Activated CD4-positive, alpha-beta T cell treated with anti-CD3 and anti-CD28 coated beads, Interleukin-2, amount 10 ng/mL, durations not matched to agents 7 days and 5 days (primary cell): ENCODE data around the gene SLC47A1. TPM values are rescaled to one million over a fixed set of nuclear protein-coding genes. Genes with fewer than 3 reads are reported as not detected.

Experiments
- CTCF ChIA-PET: fragments of 350-600 bp; sonication (Branson Sonifier 250); formaldehyde crosslinking; loops from one replicate; lab custom pipeline; 2021; ENCODE audit warnings: antibody characterized with exemption; lab: Charles Lee
- POLR2A ChIA-PET: fragments of 350-600 bp; sonication (Branson Sonifier 250); formaldehyde crosslinking; loops from one replicate; lab custom pipeline; 2021; ENCODE audit warnings: antibody characterized with exemption; lab: Charles Lee
- DNase-seq: peaks from one replicate; pipeline ENCODE4 v3.0.0-alpha.2; 2020
- H3K27ac Mint-ChIP-seq: one replicate; pipeline ENCODE4 v1.8.0; 2021; ENCODE audit warnings: mild to moderate bottlenecking, moderate library complexity, mixed read lengths
- H3K27me3 Mint-ChIP-seq: one replicate; pipeline ENCODE4 v1.8.0; 2021; ENCODE audit warnings: mixed read lengths
- H3K36me3 Mint-ChIP-seq: one replicate; pipeline ENCODE4 v1.8.0; 2021; ENCODE audit warnings: low read depth, mixed read lengths
- H3K4me1 Mint-ChIP-seq: one replicate; pipeline ENCODE4 v1.8.0; 2021; ENCODE audit warnings: mixed read lengths
- H3K4me3 Mint-ChIP-seq: one replicate; pipeline ENCODE4 v1.8.0; 2021; ENCODE audit warnings: mild to moderate bottlenecking, moderate library complexity, mixed read lengths
- H3K9me3 Mint-ChIP-seq: one replicate; pipeline ENCODE4 v1.8.0; 2021; ENCODE audit warnings: mixed read lengths
- total RNA-seq, 2 experiments: library from RNA; stranded (reverse); gene quantifications; one replicate each; pipeline ENCODE4 v1.2.3, GENCODE V29; 2021

The SLC47A1 gene
- total RNA-seq, 2 experiments from 2014 or later = not detected

DNA sequence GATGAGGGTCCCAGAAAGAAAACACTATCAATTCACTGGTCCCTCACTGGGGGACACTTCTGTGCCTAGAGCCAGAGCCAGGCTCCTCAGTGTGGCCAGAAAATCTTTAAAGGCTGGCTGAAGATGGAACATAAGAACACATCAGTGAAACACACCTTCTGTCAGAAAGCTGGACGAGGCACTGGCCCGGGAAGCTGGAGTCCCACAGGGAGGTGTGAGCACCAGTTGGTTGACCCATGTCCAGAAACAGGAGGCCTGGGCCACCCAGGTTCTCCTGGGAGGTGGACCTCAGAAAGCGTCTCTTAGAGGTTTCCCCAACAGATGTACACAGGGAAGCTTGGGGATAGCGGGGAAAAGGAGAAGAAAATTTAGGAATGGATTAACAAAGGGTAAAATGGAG is 58.7 kb downstream of the SLC47A1 start:
- POLR2A ChIA-PET = no interaction called here
- Mint-ChIP-seq H3K4me3 (no peak overlapping the region), H3K36me3 (no peaks in the 10 kb centered on the region), H3K27ac (no peak overlapping the region), H3K9me3 (no peaks in the 10 kb centered on the region), H3K27me3 (no peaks in the 10 kb centered on the region), H3K4me1 (no peaks in the 10 kb centered on the region)
- DNase-seq = no peak
- CTCF ChIA-PET = no interaction called here

DNA sequence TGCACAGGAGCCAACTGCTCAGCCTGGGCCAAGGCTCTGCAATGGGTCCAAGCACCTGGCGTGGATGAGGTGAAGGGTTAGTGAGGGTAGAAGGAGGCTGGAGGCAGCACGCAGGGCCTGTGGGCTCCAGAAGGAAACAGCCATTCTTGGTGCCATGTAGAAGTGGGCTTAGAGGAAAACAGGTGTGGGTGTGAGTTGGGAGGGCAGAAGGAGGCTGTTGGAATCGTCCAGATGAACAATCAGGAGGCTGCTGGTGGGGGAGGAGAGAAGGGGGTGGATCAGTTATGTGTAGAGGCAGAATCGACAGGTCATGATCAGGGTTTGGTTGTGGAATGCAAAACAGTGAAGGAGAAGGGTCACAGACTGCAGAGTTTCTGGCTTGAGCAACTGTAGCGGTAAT is 63.2 kb downstream of the SLC47A1 start:
- CTCF ChIA-PET = interaction anchor here (1.3 kb wide), 1 partner anchor 18 kb away, joined by 3 read pairs; no protein-coding TSS in a partner anchor
- H3K36me3 Mint-ChIP-seq = no peaks in the 10 kb centered on the region
- no peak for DNase-seq
- no peak overlapping the region for H3K4me3 Mint-ChIP-seq
- POLR2A ChIA-PET = no interaction called here
- no peaks in the 10 kb centered on the region for H3K9me3 Mint-ChIP-seq
- no peak overlapping the region for H3K27ac Mint-ChIP-seq
- H3K4me1 Mint-ChIP-seq = no peaks in the 10 kb centered on the region
- no peaks in the 10 kb centered on the region for H3K27me3 Mint-ChIP-seq

DNA sequence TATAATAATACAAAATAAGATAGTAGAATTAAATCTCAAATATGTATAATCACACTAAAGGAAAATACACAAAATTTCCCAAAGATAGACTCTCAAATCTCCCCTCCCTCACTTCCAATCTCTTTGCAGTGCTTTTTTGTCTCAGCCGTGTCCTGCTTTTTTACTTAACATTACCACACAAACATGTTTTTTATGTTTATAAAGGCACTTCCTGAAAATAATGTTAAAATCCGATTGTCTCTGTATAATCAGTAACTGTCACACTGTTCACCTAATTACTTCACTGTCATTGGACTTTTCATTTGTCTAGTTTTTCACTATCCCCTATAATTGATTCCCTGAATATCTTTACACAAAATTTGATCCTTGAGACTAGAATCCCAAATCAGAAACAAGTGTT is 76.7 kb downstream of the SLC47A1 start:
- Mint-ChIP-seq H3K9me3 (no peaks in the 10 kb centered on the region), H3K4me3 (no peak overlapping the region), H3K27ac (no peak overlapping the region), H3K4me1 (no peaks in the 10 kb centered on the region), H3K36me3 (no peaks in the 10 kb centered on the region), H3K27me3 (no peaks in the 10 kb centered on the region)
- DNase-seq = no peak
- POLR2A ChIA-PET = no interaction called here
- CTCF ChIA-PET = no interaction called here

DNA sequence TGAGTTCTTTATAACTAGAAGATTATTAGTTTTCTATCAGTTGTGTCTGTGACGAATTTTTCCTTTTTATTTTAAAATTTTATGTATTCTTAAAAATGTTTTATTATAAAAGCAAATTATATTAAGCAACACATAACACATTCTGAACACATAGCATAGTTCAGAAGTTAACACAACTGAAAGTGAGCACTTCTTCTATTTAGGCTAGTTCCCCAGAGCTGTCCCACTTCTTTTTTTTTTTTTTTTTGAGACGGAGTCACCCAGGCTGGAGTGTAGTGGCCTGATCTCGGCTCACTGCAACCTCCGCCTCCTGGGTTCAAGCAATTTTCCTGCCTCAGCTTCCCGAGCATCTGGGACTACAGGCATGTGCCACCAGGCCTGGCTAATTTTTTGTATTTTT is 77.2 kb downstream of the SLC47A1 start:
- no peaks in the 10 kb centered on the region for H3K36me3 Mint-ChIP-seq
- no peaks in the 10 kb centered on the region for H3K27me3 Mint-ChIP-seq
- no peak overlapping the region for H3K27ac Mint-ChIP-seq
- CTCF ChIA-PET = no interaction called here
- H3K9me3 Mint-ChIP-seq = no peaks in the 10 kb centered on the region
- H3K4me1 Mint-ChIP-seq = no peaks in the 10 kb centered on the region
- H3K4me3 Mint-ChIP-seq = no peak overlapping the region
- no peak for DNase-seq
- POLR2A ChIA-PET = no interaction called here

DNA sequence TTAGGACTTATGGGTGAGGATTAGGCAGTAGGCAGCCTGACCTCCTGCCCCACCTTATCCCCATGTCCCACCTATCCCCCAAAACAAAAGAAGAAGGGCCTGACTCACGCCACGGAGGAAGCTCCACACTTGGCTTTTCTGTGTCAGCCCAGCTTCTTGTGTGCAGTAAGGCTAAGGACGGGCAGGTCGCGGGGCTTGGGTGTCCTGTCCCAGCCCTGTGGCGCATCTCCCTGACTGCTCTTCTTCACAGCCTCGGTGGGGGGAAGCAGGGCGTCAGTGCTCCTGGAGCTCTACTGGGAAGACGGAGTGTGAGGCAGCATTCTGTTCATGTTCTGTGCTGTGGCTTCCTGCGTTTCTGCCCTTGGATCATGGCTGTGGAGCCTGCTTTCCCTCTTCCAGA is 80.3 kb downstream of the SLC47A1 start:
- POLR2A ChIA-PET = no interaction called here

DNA sequence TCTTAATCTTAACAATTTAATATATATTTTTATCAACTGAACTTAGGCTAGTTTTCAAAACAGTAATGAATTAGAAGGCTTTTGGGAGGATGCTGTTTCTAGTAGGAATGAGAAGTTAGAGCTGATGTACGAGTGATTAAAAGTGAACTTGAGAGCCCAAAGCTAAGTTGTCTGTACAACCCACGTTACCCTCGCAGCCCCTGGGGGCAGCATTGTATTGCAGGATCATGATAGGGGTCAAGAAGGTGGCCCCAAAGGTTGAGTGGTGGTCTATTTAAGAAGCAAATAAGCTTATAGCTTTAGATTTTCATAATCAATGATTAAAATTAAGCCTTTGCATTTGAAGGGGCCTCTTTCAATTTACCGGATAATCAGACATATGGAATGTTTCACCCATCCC is 81.2 kb downstream of the SLC47A1 start:
- Mint-ChIP-seq H3K27me3 (no peaks in the 10 kb centered on the region), H3K36me3 (peaks cover 11% of the 10 kb centered on the region), H3K9me3 (peaks cover 19% of the 10 kb centered on the region), H3K27ac (no peak overlapping the region), H3K4me1 (no peaks in the 10 kb centered on the region), H3K4me3 (no peak overlapping the region)
- CTCF ChIA-PET = interaction anchor here (0.9 kb wide), 1 partner anchor 19 kb away, joined by 3 read pairs; no protein-coding TSS in a partner anchor
- DNase-seq = no peak
- POLR2A ChIA-PET = no interaction called here

More for the DNA sequence above, 80.3 kb downstream of the SLC47A1 start:
- CTCF ChIA-PET = interaction anchor here (0.9 kb wide), 1 partner anchor 18 kb away, joined by 3 read pairs; no protein-coding TSS in a partner anchor
- Mint-ChIP-seq H3K4me1 (no peaks in the 10 kb centered on the region), H3K27ac (no peak overlapping the region), H3K9me3 (peaks cover 10% of the 10 kb centered on the region), H3K27me3 (no peaks in the 10 kb centered on the region), H3K4me3 (no peak overlapping the region), H3K36me3 (peaks cover 3% of the 10 kb centered on the region)
- DNase-seq = no peak

DNA sequence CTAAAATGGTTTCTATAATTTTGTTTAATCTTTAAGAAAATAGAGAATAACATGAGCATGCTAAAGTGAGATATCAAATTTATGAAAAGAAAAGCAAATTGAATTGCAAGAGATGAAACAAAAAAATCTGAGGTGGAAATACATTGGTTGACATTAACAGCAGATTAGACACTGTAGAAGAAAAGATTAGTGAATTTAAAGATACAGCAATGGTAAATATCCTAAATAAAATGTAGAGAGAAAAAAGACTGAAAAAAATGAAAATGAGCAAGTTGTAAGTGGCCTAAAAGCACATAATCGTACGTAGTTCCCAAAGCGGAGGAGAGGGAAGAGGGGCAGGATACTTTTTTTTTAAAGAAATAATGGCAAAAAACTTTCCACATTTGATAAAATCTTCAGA is 84.4 kb downstream of the SLC47A1 start:
- no peaks in the 10 kb centered on the region for H3K4me1 Mint-ChIP-seq
- ChIA-PET POLR2A (no interaction called here), CTCF (no interaction called here)
- peaks cover 29% of the 10 kb centered on the region for H3K9me3 Mint-ChIP-seq
- H3K27ac Mint-ChIP-seq = no peak overlapping the region
- H3K4me3 Mint-ChIP-seq = no peak overlapping the region
- no peak for DNase-seq
- H3K36me3 Mint-ChIP-seq = peaks cover 11% of the 10 kb centered on the region
- H3K27me3 Mint-ChIP-seq = no peaks in the 10 kb centered on the region

DNA sequence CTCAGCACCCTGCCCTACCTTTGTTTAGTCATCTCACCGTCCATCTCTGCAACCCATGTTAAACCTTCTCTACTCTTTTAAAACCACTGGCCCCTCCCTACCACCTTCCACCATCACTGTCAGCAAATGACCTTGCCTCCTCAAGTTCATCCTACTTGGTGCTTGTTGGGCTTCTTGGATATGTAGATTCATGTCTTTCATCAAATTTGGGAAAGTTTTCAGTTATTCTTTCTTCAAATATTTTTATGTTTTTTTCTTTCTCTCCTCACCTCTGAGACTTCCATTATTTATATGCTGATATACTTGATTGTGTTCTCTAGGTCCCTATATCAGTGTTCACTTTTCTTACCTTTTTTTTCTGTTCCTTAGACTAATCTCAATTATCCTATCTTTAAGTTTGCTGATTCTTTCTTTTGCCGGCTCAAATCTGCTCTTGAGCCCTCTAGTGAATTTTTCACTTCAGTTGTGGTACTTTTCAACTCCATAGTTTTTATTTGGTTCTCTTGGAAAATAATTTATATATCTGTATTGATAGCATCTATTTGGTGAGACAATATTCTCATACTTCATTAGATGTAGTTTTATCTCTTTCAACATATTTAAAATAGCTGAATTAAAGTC is 86.2 kb downstream of the SLC47A1 start:
- H3K4me3 Mint-ChIP-seq = no peak overlapping the region
- H3K9me3 Mint-ChIP-seq = peaks cover 29% of the 10 kb centered on the region
- ChIA-PET CTCF (interaction anchor here (0.6 kb wide), 1 partner anchor 27 kb away, joined by 5 read pairs; no protein-coding TSS in a partner anchor), POLR2A (no interaction called here)
- H3K4me1 Mint-ChIP-seq = no peaks in the 10 kb centered on the region
- H3K27me3 Mint-ChIP-seq = peaks cover 5% of the 10 kb centered on the region
- peaks cover 11% of the 10 kb centered on the region for H3K36me3 Mint-ChIP-seq
- H3K27ac Mint-ChIP-seq = no peak overlapping the region
- DNase-seq = no peak

DNA sequence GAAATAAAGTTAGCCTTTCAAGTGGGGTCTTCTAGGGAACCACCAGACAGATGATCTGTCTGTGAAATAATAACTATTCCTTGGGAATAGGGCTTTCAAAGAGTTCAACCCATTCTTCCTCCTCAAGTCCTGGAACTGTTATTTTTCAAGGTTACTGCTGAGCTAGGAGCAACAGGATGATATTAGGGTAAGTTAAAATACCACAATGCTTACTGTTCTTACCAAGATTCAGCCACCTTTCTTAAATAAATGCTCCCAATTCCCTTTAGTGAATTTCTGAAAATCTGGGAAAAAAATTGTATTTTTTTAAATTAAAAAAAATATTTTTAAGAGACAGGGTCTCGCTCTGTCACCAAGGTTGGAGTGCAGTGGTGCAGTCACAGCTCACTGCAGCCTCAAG is 88.0 kb downstream of the SLC47A1 start:
- Mint-ChIP-seq H3K9me3 (peaks cover 29% of the 10 kb centered on the region), H3K27me3 (peaks cover 6% of the 10 kb centered on the region), H3K36me3 (peaks cover 11% of the 10 kb centered on the region), H3K27ac (no peak overlapping the region), H3K4me3 (no peak overlapping the region), H3K4me1 (no peaks in the 10 kb centered on the region)
- no peak for DNase-seq
- ChIA-PET POLR2A (no interaction called here), CTCF (no interaction called here)

DNA sequence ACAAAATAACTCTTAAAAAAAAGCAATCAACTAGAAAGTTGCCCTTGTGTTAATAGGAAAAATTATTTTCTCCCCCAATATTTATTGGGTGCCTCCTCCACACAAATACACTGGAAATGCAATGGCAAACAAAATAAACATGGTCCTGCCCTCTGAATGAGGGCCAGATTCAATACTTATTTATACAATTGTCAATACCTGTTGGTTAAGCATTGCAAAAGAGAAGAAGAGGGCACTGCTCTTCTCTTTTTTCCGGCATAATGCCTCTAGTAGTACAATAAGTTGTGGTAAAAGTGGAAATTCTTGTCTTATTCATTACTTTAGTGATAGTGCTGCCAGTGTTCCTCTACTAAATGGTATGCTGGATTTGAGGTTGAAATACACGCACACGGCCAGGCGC is 92.4 kb downstream of the SLC47A1 start:
- peaks cover 4% of the 10 kb centered on the region for H3K9me3 Mint-ChIP-seq
- no peak overlapping the region for H3K27ac Mint-ChIP-seq
- H3K27me3 Mint-ChIP-seq = peaks cover 15% of the 10 kb centered on the region
- ChIA-PET CTCF (no interaction called here), POLR2A (no interaction called here)
- no peaks in the 10 kb centered on the region for H3K36me3 Mint-ChIP-seq
- H3K4me3 Mint-ChIP-seq = no peak overlapping the region
- DNase-seq = no peak
- H3K4me1 Mint-ChIP-seq = no peaks in the 10 kb centered on the region

Other genes with a start within 250 kb of the SLC47A1 start
- 1 to 10 TPM; 1.3 to 1.6 TPM for gene B9D1, start 171.1 kb upstream of the SLC47A1 start, total RNA-seq
- 10 to 100 TPM; 37.6 to 46.5 TPM for gene MAPK7, start 155.4 kb upstream of the SLC47A1 start, total RNA-seq
- not detected for gene MFAP4, start 146.7 kb upstream of the SLC47A1 start, total RNA-seq
- under 1 TPM; 0.58 to 0.67 TPM for gene RNF112, start 122.6 kb upstream of the SLC47A1 start, total RNA-seq
- 10 to 100 TPM; 21.3 to 25.8 TPM for gene ALDH3A2, start 114.9 kb downstream of the SLC47A1 start, total RNA-seq
- not detected for gene SLC47A2, start 182.7 kb downstream of the SLC47A1 start, total RNA-seq
- not detected for gene ALDH3A1, start 214.4 kb downstream of the SLC47A1 start, total RNA-seq